ENCODE data around the gene PAK2. TPM values are rescaled to one million over a fixed set of nuclear protein-coding genes. Genes with fewer than 3 reads are reported as not detected.

The PAK2 gene
- total RNA-seq, 4 donors from 2014 or later: 43.3 to 75.6 (median 49.8) TPM

DNA sequence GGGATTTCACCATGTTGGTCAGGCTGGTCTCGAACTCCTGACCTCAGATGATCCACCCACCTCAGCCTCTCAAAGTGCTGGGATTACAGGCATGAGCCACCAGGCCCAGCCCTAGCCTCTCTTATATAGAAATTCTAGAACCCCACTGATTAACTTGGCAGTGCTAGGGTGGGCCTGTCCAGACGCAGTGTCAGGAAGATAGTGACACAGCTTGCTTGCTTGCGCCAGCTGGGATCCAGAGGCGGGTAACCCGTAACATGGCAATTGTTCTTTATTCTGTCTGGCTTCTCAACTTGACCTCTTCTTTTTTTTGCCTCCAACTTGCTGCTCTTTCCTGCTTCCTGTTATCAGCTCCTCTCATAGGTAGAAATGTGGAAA is 43.8 kb upstream of the PAK2 start:
- no peak for DNase-seq (ENCODE audit: low spot score in 2 of 2)
- H3K27me3 ChIP-seq: no peaks in the 10 kb centered on the region
- no peak for TF ChIP-seq CTCF (IDR thresholded peaks at IDR 0.05)
- TF ChIP-seq POLR2A (IDR thresholded peaks at IDR 0.05): no peak
- no peak for TF ChIP-seq EP300 (IDR thresholded peaks at IDR 0.05)
- H3K27ac ChIP-seq: no peak overlapping the region
- no peak overlapping the region for H3K4me3 ChIP-seq
- H3K9me3 ChIP-seq: no peaks in the 10 kb centered on the region
- H3K4me1 ChIP-seq: no peaks in the 10 kb centered on the region
- WGBS, 2 donors: 63 to 81% methylated on average over 5 of the region's 5 CpGs
- H3K36me3 ChIP-seq: no peaks in the 10 kb centered on the region

DNA sequence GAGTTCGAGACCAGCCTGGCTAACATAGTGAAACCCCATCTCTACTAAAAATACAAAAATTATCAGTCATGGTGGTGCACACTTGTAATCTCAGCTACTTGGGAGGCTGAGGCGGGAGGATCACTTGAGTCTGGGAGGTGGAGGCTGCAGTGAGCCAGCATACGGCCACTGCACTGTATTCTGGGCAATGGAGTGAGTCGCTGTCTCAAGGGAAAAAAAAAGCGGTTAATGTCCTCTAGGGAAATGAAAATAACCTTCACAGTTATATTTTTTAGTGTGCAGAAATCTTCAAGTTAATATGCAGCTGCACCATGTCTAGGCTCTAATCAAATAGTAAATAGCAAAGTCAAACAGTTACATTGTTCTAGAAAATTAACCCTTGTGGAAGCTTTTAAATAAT is 42.4 kb upstream of the PAK2 start:
- 82 to 83% methylated on average over 5 of the region's 5 CpGs for WGBS, 2 donors
- TF ChIP-seq CTCF (IDR thresholded peaks at IDR 0.05): no peak
- no peak for TF ChIP-seq EP300 (IDR thresholded peaks at IDR 0.05)
- TF ChIP-seq POLR2A (IDR thresholded peaks at IDR 0.05): no peak
- no peaks in the 10 kb centered on the region for H3K36me3 ChIP-seq
- no peak overlapping the region for H3K27ac ChIP-seq
- H3K27me3 ChIP-seq: no peaks in the 10 kb centered on the region
- DNase-seq (ENCODE audit: low spot score in 2 of 2): no peak
- H3K4me1 ChIP-seq: no peaks in the 10 kb centered on the region
- no peaks in the 10 kb centered on the region for H3K9me3 ChIP-seq
- no peak overlapping the region for H3K4me3 ChIP-seq

DNA sequence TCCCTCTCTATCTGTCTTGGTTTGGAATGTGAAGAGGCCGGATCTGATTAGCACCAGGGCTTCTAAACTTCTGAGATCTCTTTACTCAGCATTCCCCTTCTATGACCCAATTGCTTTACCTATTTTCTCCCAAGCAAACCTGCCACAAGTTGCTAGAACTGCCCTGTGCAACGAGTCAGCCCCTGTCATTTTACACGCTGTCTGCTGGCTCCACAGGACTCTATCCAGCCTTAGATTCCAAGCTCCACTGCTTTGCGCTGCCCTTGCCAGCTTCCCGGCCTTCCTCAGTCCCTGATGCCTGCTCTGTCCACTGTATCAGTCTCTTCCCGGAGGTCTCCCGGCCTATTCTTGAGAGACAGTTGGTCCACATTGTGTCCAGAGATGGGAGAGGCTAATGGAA is 39.9 kb upstream of the PAK2 start:
- no peaks in the 10 kb centered on the region for H3K4me1 ChIP-seq
- no peaks in the 10 kb centered on the region for H3K36me3 ChIP-seq
- WGBS, 2 donors: 79 to 86% methylated on average over 7 of the region's 7 CpGs
- no peak overlapping the region for H3K27ac ChIP-seq
- TF ChIP-seq EP300 (IDR thresholded peaks at IDR 0.05) (no peak), POLR2A (IDR thresholded peaks at IDR 0.05) (no peak), CTCF (IDR thresholded peaks at IDR 0.05) (no peak)
- no peak overlapping the region for H3K4me3 ChIP-seq
- H3K27me3 ChIP-seq: no peaks in the 10 kb centered on the region
- H3K9me3 ChIP-seq: no peaks in the 10 kb centered on the region
- no peak for DNase-seq (ENCODE audit: low spot score in 2 of 2)

GRCh38 chr3:196700801-196701200 is 38.9 kb upstream of the PAK2 start:
- no peaks in the 10 kb centered on the region for H3K4me1 ChIP-seq
- H3K27ac ChIP-seq: no peak overlapping the region
- H3K36me3 ChIP-seq: no peaks in the 10 kb centered on the region
- no peak for DNase-seq (ENCODE audit: low spot score in 2 of 2)
- H3K4me3 ChIP-seq: no peak overlapping the region
- 68 to 75% methylated on average over 4 of the region's 4 CpGs for WGBS, 2 donors
- TF ChIP-seq EP300 (IDR thresholded peaks at IDR 0.05) (no peak), POLR2A (IDR thresholded peaks at IDR 0.05) (no peak), CTCF (IDR thresholded peaks at IDR 0.05) (no peak)
- H3K27me3 ChIP-seq: no peaks in the 10 kb centered on the region
- H3K9me3 ChIP-seq: no peaks in the 10 kb centered on the region

DNA sequence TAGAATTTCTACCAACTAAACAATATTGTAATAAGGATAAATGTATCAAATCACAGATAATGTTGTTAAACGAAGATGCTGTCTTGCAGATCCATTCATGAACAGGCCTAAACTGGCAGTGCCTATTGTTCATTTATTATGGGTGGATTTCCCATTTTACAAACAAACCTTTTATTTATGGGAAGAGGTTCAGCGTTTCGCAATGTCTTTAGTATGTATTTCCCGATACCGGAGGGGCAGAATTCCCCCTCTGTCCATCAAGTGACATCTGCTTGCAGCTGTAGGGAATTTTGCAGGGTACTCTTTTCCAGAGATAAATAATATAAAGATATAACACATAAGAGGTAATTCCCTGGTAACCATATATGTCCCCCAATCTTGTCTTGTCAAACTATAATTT is 33.3 kb upstream of the PAK2 start:
- WGBS, 2 donors: 66 to 76% methylated on average over 5 of the region's 5 CpGs

More for the DNA sequence above, 33.3 kb upstream of the PAK2 start:
- no peak for TF ChIP-seq EP300 (IDR thresholded peaks at IDR 0.05)
- TF ChIP-seq CTCF (IDR thresholded peaks at IDR 0.05): no peak
- TF ChIP-seq POLR2A (IDR thresholded peaks at IDR 0.05): no peak
- Histone ChIP-seq H3K27me3 (no peaks in the 10 kb centered on the region), H3K4me3 (no peak overlapping the region), H3K36me3 (no peaks in the 10 kb centered on the region), H3K27ac (no peak overlapping the region), H3K4me1 (peaks cover 0 to 5% (median 3%) of the 10 kb centered on the region in 4 donors), H3K9me3 (no peaks in the 10 kb centered on the region)
- no peak for DNase-seq (ENCODE audit: low spot score in 2 of 2)

Data from tibial nerve (tissue), 4 donors.